HepG2 (cell line): ENCODE measurements around the gene PPP2R2B. TPM values are rescaled to one million over a fixed set of nuclear protein-coding genes. Genes with fewer than 3 reads are reported as not detected.

ENCODE experiments used
- ATAC-seq: fragments of 200-7000 bp; cut with Tn5 transposase; 3 replicates; pipeline ENCODE4 v1.9.1; 2020; ENCODE audit warnings: mild to moderate bottlenecking, moderate library complexity
- BruUV-seq: library from RNA; stranded (reverse); fragments of 400-500 nt; replicated peaks from 2 replicates; lab custom pipeline; 2021; lab: Mats Ljungman, UMichigan
- CTCF ChIA-PET: fragments of 300-600 bp; formaldehyde crosslinking; extraction: SDS; loops from one replicate; lab custom pipeline; 2021; ENCODE audit warnings: low total read pairs, inconsistent platforms, low intra/inter-chr PET ratio; lab: Yijun Ruan, JAX
- POLR2A ChIA-PET: fragments of 350-600 bp; sonication (Branson Sonifier 250); formaldehyde crosslinking; loops from one replicate; lab custom pipeline; 2020; ENCODE audit warnings: antibody characterized with exemption, inconsistent platforms; lab: Yijun Ruan, JAX
- DNase-seq: peaks from one replicate; pipeline ENCODE4 v3.0.0-alpha.2; 2015; ENCODE audit warnings: low spot score
- FAIRE-seq: peaks from 3 replicates; lab custom pipeline; 2011; peaks lifted over from hg19 to GRCh38; lab: Jason Lieb, UNC
- H2AFZ ChIP-seq: one replicate; pipeline ENCODE4 v1.6.1; 2011; ENCODE audit warnings: low read length, inconsistent platforms
- H3K27ac ChIP-seq: fragments of 300-600 bp; 3 replicates; pipeline ENCODE4 v1.8.0; 2011; ENCODE audit warnings: mixed run types, mild to moderate bottlenecking, mixed read lengths, low read length, inconsistent platforms; ENCODE audit not compliant: insufficient read depth; ENCODE audit errors: extremely low read length
- H3K27me3 ChIP-seq, 2 experiments: fragments of 200-600 bp in 1 of 2; 2 replicates in 1 of 2; 3 replicates in 1 of 2; pipeline versions ENCODE4 v1.6.0 to v1.8.0; 2011; ENCODE audit warnings: low read length in 2 of 2, mild to moderate bottlenecking in 2 of 2, moderate library complexity in 2 of 2, inconsistent platforms in 1 of 2; ENCODE audit not compliant: insufficient read depth in 2 of 2, control insufficient read depth in 1 of 2
- H3K36me3 ChIP-seq, 2 experiments: fragments of 200-600 bp in 1 of 2; replicated peaks in 1 of 2; 2 replicates in 1 of 2; 3 replicates in 1 of 2; pipeline versions ENCODE4 v1.5.1 to v1.8.0; 2011; ENCODE audit warnings: low read length in 2 of 2, inconsistent platforms in 1 of 2; ENCODE audit not compliant: insufficient read depth in 2 of 2, control insufficient read depth in 1 of 2
- H3K4me1 ChIP-seq: 2 replicates; pipeline ENCODE4 v1.5.1; 2012; ENCODE audit warnings: low read length, inconsistent platforms; ENCODE audit not compliant: insufficient read depth
- H3K4me2 ChIP-seq: 2 replicates; pipeline ENCODE4 v1.6.0; 2011; ENCODE audit warnings: low read depth, low read length, inconsistent platforms
- H3K4me3 ChIP-seq, 3 experiments: fragments of 200-600 bp in 1 of 3; sonication (generic), shearing (Covaris generic) in 1 of 3; replicated peaks in 1 of 3; 2 replicates each; pipeline ENCODE4 v1.5.1; 2011 to 2016; ENCODE audit warnings: low read length in 3 of 3, inconsistent platforms in 2 of 3, low read depth in 2 of 3, mild to moderate bottlenecking in 2 of 3, control low read depth in 1 of 3, mixed read lengths in 1 of 3; ENCODE audit not compliant: insufficient read depth in 1 of 3
- H3K79me2 ChIP-seq: one replicate; pipeline ENCODE4 v1.6.1; 2011; ENCODE audit warnings: low read length, inconsistent platforms; ENCODE audit not compliant: insufficient read depth
- H3K9ac ChIP-seq: 2 replicates; pipeline ENCODE4 v1.6.0; 2011; ENCODE audit warnings: mild to moderate bottlenecking, low read depth, low read length, inconsistent platforms; ENCODE audit not compliant: insufficient read depth
- H3K9me3 ChIP-seq: 2 replicates; pipeline ENCODE4 v1.5.1; 2012; ENCODE audit warnings: mild to moderate bottlenecking, low read length
- H4K20me1 ChIP-seq: 2 replicates; pipeline ENCODE4 v1.6.0; 2011; ENCODE audit warnings: inconsistent platforms, mild to moderate bottlenecking, low read length, moderate library complexity; ENCODE audit not compliant: insufficient read depth
- KDM5B ChIP-seq: sonication (generic); formaldehyde crosslinking; IDR thresholded peaks from 2 replicates; pipeline ENCODE4 v1.4.0; 2020; ENCODE audit warnings: missing genetic modification reagents, mild to moderate bottlenecking, borderline replicate concordance
- MAZ ChIP-seq, 2 experiments: sonication (generic) in 1 of 2; formaldehyde crosslinking in 1 of 2; IDR thresholded peaks; 2 replicates each; pipeline versions ENCODE4 v1.5.0 to v1.6.1; 2012 to 2020; ENCODE audit warnings: low read depth in 2 of 2, mild to moderate bottlenecking in 2 of 2, borderline replicate concordance in 1 of 2, improper control_type of control experiment in 1 of 2, low read length in 1 of 2, missing genetic modification reagents in 1 of 2, moderate library complexity in 1 of 2
- MLXIP ChIP-seq: sonication (generic); formaldehyde crosslinking; IDR thresholded peaks from 2 replicates; pipeline ENCODE4 v1.9.0; 2021; ENCODE audit warnings: missing genetic modification reagents, borderline replicate concordance
- NFKB2 ChIP-seq: sonication (generic); formaldehyde crosslinking; IDR thresholded peaks from 2 replicates; pipeline ENCODE4 v1.4.0; 2020; ENCODE audit warnings: missing genetic modification reagents, borderline replicate concordance
- PCBP2 ChIP-seq: fragments of 200-400 bp; formaldehyde crosslinking; optimal IDR thresholded peaks from 2 replicates; pipeline ENCODE3; 2018; ENCODE audit warnings: low read length, low read depth; ENCODE audit not compliant: poor library complexity, severe bottlenecking
- SMARCC2 ChIP-seq: fragments of 450-650 bp; IDR thresholded peaks from 2 replicates; pipeline ENCODE4 v1.6.1; 2017; ENCODE audit warnings: antibody characterized with exemption, mild to moderate bottlenecking
- TBL1XR1 ChIP-seq: fragments of 150-350 bp; IDR thresholded peaks from 2 replicates; pipeline ENCODE4 v1.6.1; 2014; ENCODE audit warnings: borderline replicate concordance, low read length; ENCODE audit not compliant: partially characterized antibody
- ZBTB37 ChIP-seq: sonication (generic); formaldehyde crosslinking; IDR thresholded peaks from 2 replicates; pipeline ENCODE4 v1.4.0; 2020; ENCODE audit warnings: mild to moderate bottlenecking, missing genetic modification reagents
- ZNF441 ChIP-seq: sonication (generic); formaldehyde crosslinking; IDR thresholded peaks from 2 replicates; pipeline ENCODE4 v1.7.0; 2021; ENCODE audit warnings: missing genetic modification reagents, borderline replicate concordance
- ZNF788 ChIP-seq: sonication (generic); formaldehyde crosslinking; IDR thresholded peaks from 2 replicates; pipeline ENCODE4 v1.5.0; 2020; ENCODE audit warnings: mild to moderate bottlenecking, missing genetic modification reagents, borderline replicate concordance
- WGBS: methylation state at CpG from one replicate; pipeline ENCODE4 v1.1.6; 2017; ENCODE audit warnings: low lambda C conversion rate; 5-methylcytosine and 5-hydroxymethylcytosine counted together
- in situ Hi-C: cut with HindIII; loops from 2 replicates; pipeline ENCODE4 v1.10.0; 2017; ENCODE audit warnings: low pct_unique_long_range_greater_than_20kb; ENCODE audit not compliant: extremely low pct_ligation_motif_present
- intact Hi-C: fragments of 100-400 bp; cut with micrococcal nuclease; formaldehyde crosslinking; loops from one replicate; pipeline ENCODE4 v1.10.0; 2022; ENCODE audit not compliant: unreplicated experiment
- polyA plus RNA-seq, 8 experiments: library from polyadenylated mRNA; depleted of rRNA in 3 of 8; stranded (reverse) in 7 of 8; unstranded in 1 of 8; fragments of >200 nt; fragmentation: Illumina TruSeq in 4 of 8; extraction: Trizol in 4 of 8; gene quantifications; 2 replicates each; pipeline versions ENCODE4 v1.2.1 to v1.2.3, GENCODE V29; 2011 to 2016; ENCODE audit warnings: low read depth in 4 of 8, missing spikeins in 1 of 8, mixed read lengths in 1 of 8; ENCODE audit not compliant: insufficient read depth in 1 of 8
- total RNA-seq, 5 experiments: library from RNA; depleted of rRNA; stranded (reverse); fragments of >200 nt; fragmentation: Illumina TruSeq; extraction: Trizol; gene quantifications; 2 replicates each; pipeline ENCODE4 v1.2.3, GENCODE V29; 2016; ENCODE audit warnings: low read depth in 1 of 5

PPP2R2B gene
- total and polyA plus RNA-seq, 2 of the 13 experiments (the other 11 are each of a cell fraction or from before 2014, with no cell fraction given), result not detected

GRCh38 chr5:146683861-146684260 is 194.7 kb downstream of the PPP2R2B start:
- ATAC-seq, result no peak
- no peak overlapping the region for H2AFZ ChIP-seq
- TF ChIP-seq PCBP2 (no peak), TBL1XR1 (no peak), ZBTB37 (CRISPR knock-in tag) (no peak), KDM5B (no peak), ZNF788 (CRISPR knock-in tag) (no peak)
- TF ChIP-seq, all 625 proteins: peak for 0
- Histone ChIP-seq H3K27ac (no peak overlapping the region), H3K27me3 (peaks cover 0 to 4% of the 10 kb centered on the region in 2 experiments; a peak in 1 of 5 replicates), H3K9ac (no peak overlapping the region), H4K20me1 (no peaks in the 10 kb centered on the region), H3K4me3 (no peak overlapping the region), H3K36me3 (no peaks in the 10 kb centered on the region), H3K4me1 (no peaks in the 10 kb centered on the region), H3K79me2 (no peaks in the 10 kb centered on the region), H3K9me3 (no peaks in the 10 kb centered on the region), H3K4me2 (no peak overlapping the region)
- whole genome bisulfite sequencing, result 17% methylated on average over 5 of the region's 5 CpGs
- POLR2A ChIA-PET, result no interaction called here
- in situ Hi-C loops, result no loop called here
- CTCF ChIA-PET, result no interaction called here
- FAIRE-seq, result no peak
- BruUV-seq, result no TSS peak
- intact Hi-C loops, result no loop called here
- no peak for DNase-seq

GRCh38 chr5:146682899-146683532 is 195.5 kb downstream of the PPP2R2B start:
- H3K79me2 ChIP-seq, result no peaks in the 10 kb centered on the region
- H3K36me3 ChIP-seq, result no peaks in the 10 kb centered on the region
- intact Hi-C loops (no loop called here), in situ Hi-C loops (no loop called here)
- H2AFZ ChIP-seq, result no peak overlapping the region
- no peaks in the 10 kb centered on the region for H3K9me3 ChIP-seq
- ATAC-seq (no peak), DNase-seq (no peak), FAIRE-seq (no peak)
- no peaks in the 10 kb centered on the region for H4K20me1 ChIP-seq
- no peaks in the 10 kb centered on the region for H3K4me1 ChIP-seq
- TF ChIP-seq MLXIP (CRISPR knock-in tag) (no peak), SMARCC2 (no peak), NFKB2 (no peak), MAZ (IDR thresholded peaks at IDR 0.05; ENCODE audit: borderline replicate concordance, low read depth, low read length) (no peak), MAZ (CRISPR knock-in tag; IDR thresholded peaks at IDR 0.05; ENCODE audit: low read depth) (no peak), ZNF441 (CRISPR knock-in tag) (no peak)
- POLR2A ChIA-PET, result no interaction called here
- H3K4me3 ChIP-seq, result no peak overlapping the region
- CTCF ChIA-PET, result no interaction called here
- BruUV-seq, result no TSS peak
- WGBS, result 8% methylated on average over 5 of the region's 5 CpGs
- peaks cover 0 to 4% of the 10 kb centered on the region in 2 experiments; a peak in 1 of 5 replicates for H3K27me3 ChIP-seq
- no peak overlapping the region for H3K4me2 ChIP-seq
- H3K27ac ChIP-seq, result no peak overlapping the region
- H3K9ac ChIP-seq, result no peak overlapping the region
